Testis (tissue), 2 donors: ENCODE results near the gene CLDN11.

Experiments used
- CTCF ChIP-seq, 3 experiments: fragments of 450-650 bp in 2 of 3; fragments of 200-600 bp in 1 of 3; sonication (generic) in 1 of 3; IDR thresholded peaks; one replicate each; pipeline ENCODE4 v1.5.1; 2016 to 2019; ENCODE audit warnings: antibody characterized with exemption in 3 of 3, mild to moderate bottlenecking in 2 of 3, moderate library complexity in 1 of 3
- POLR2A ChIP-seq: fragments of 450-650 bp; IDR thresholded peaks from one replicate; pipeline ENCODE4 v1.6.1; 2017; ENCODE audit warnings: antibody characterized with exemption, mild to moderate bottlenecking, moderate library complexity

- TF ChIP-seq CTCF (IDR thresholded peaks at IDR 0.05), result peak in 1 of 3 experiments; percentile 42
- TF ChIP-seq POLR2A, result no peak
Measured at GRCh38 chr3:170368921-170369320, 49.7 kb upstream of the CLDN11 start.
